B cell (primary cell): ENCODE measurements around the gene TRMO. TPM values are rescaled to one million over a fixed set of nuclear protein-coding genes. Genes with fewer than 3 reads are reported as not detected.

Experiments used
- ATAC-seq: fragments of 200-7000 bp; cut with Tn5 transposase; one replicate; pipeline ENCODE4 v1.10.0; 2021; ENCODE audit warnings: low read depth, mild to moderate bottlenecking, moderate number of reproducible peaks, moderate library complexity
- CTCF ChIA-PET: fragments of 350-600 bp; sonication (Branson Sonifier 250); formaldehyde crosslinking; loops from one replicate; lab custom pipeline; 2021; ENCODE audit warnings: antibody characterized with exemption, inconsistent platforms; lab: Charles Lee
- POLR2A ChIA-PET: fragments of 350-600 bp; sonication (Branson Sonifier 250); formaldehyde crosslinking; loops from one replicate; lab custom pipeline; 2021; ENCODE audit warnings: antibody characterized with exemption; lab: Charles Lee
- DNase-seq: peaks from one replicate; pipeline ENCODE4 v3.0.0; 2013
- H2AFZ ChIP-seq: 2 replicates; pipeline ENCODE4 v1.6.1; 2012; ENCODE audit warnings: mild to moderate bottlenecking, low read depth, low read length; ENCODE audit not compliant: insufficient read depth, poor library complexity, severe bottlenecking
- H3K27ac ChIP-seq, 2 donors: 1 replicate in 1 of 2; 2 replicates in 1 of 2; pipeline ENCODE4 v1.5.1; 2012 to 2013; ENCODE audit warnings: low read length in 2 of 2, mild to moderate bottlenecking in 2 of 2, moderate library complexity in 1 of 2
- H3K27me3 ChIP-seq, 4 experiments: fragments of 200-600 bp in 1 of 4; sonication (generic) in 1 of 4; replicated peaks in 1 of 4; 1 replicate in 2 of 4; 2 replicates in 2 of 4; pipeline versions ENCODE4 v1.6.1 to v1.7.0; 2013 to 2016; ENCODE audit warnings: low read length in 3 of 4, mild to moderate bottlenecking in 2 of 4, mixed read lengths in 1 of 4, moderate library complexity in 1 of 4; ENCODE audit not compliant: insufficient read depth in 4 of 4, control insufficient read depth in 3 of 4; ENCODE audit errors: control extremely low read depth in 1 of 4
- H3K36me3 ChIP-seq, 2 experiments: replicated peaks in 1 of 2; 1 replicate in 1 of 2; 2 replicates in 1 of 2; pipeline versions ENCODE4 v1.6.1 to v1.7.1; 2013; ENCODE audit warnings: low read length in 1 of 2; ENCODE audit not compliant: insufficient read depth in 2 of 2, control insufficient read depth in 1 of 2; ENCODE audit errors: control extremely low read depth in 1 of 2, extremely low read depth in 1 of 2
- H3K4me1 ChIP-seq, 2 donors: fragments of 200-600 bp in 1 of 2; sonication (generic) in 1 of 2; 1 replicate in 1 of 2; 2 replicates in 1 of 2; pipeline versions ENCODE4 v1.5.1 to v1.6.1; 2013 to 2017; ENCODE audit warnings: low read length in 2 of 2; ENCODE audit not compliant: control insufficient read depth in 2 of 2, insufficient read depth in 2 of 2
- H3K4me2 ChIP-seq: replicated peaks from 2 replicates; pipeline ENCODE3; 2012; ENCODE audit warnings: mild to moderate bottlenecking, low read depth, low read length; ENCODE audit not compliant: poor library complexity, severe bottlenecking
- H3K4me3 ChIP-seq, 5 experiments: fragments of 200-600 bp in 1 of 5; sonication (generic) in 1 of 5; 1 replicate in 3 of 5; 2 replicates in 2 of 5; pipeline versions ENCODE4 v1.5.1 to v1.7.0; 2011 to 2016; ENCODE audit warnings: low read length in 4 of 5, mild to moderate bottlenecking in 4 of 5, low read depth in 2 of 5, control low read depth in 1 of 5, moderate library complexity in 1 of 5; ENCODE audit not compliant: insufficient read depth in 1 of 5; ENCODE audit errors: control extremely low read depth in 1 of 5, extremely low read depth in 1 of 5
- H3K79me2 ChIP-seq: fragments of 200-600 bp; sonication (generic); one replicate; pipeline ENCODE4 v1.6.0; 2016; ENCODE audit warnings: low read length; ENCODE audit not compliant: control insufficient read depth, insufficient read depth
- H3K9ac ChIP-seq: fragments of 200-600 bp; sonication (generic); 2 replicates; pipeline ENCODE4 v1.6.1; 2017; ENCODE audit warnings: mild to moderate bottlenecking, low read length, moderate library complexity
- H3K9me3 ChIP-seq, 3 donors: one replicate each; pipeline versions ENCODE4 v1.6.1 to v1.7.1; 2013; ENCODE audit warnings: low read length in 2 of 3; ENCODE audit not compliant: control insufficient read depth in 2 of 3, insufficient read depth in 1 of 3; ENCODE audit errors: control extremely low read depth in 1 of 3
- H4K20me1 ChIP-seq: 2 replicates; pipeline ENCODE4 v1.6.0; 2012; ENCODE audit warnings: mild to moderate bottlenecking, low read length; ENCODE audit not compliant: insufficient read depth, control insufficient read depth, poor library complexity, severe bottlenecking
- H3K27ac Mint-ChIP-seq: one replicate; pipeline ENCODE4 v1.8.0; 2021; ENCODE audit warnings: mixed read lengths
- H3K27me3 Mint-ChIP-seq: one replicate; pipeline ENCODE4 v1.8.0; 2021; ENCODE audit warnings: mixed read lengths
- H3K4me1 Mint-ChIP-seq: one replicate; pipeline ENCODE4 v1.8.0; 2021; ENCODE audit warnings: mixed read lengths
- H3K4me3 Mint-ChIP-seq: one replicate; pipeline ENCODE4 v1.8.0; 2021; ENCODE audit warnings: mixed read lengths
- H3K9me3 Mint-ChIP-seq: one replicate; pipeline ENCODE4 v1.8.0; 2022; ENCODE audit warnings: mixed read lengths; ENCODE audit not compliant: insufficient read depth
- EZH2 ChIP-seq: IDR thresholded peaks from 2 replicates; pipeline ENCODE4 v1.6.1; 2012; ENCODE audit warnings: borderline replicate concordance, low read depth, mild to moderate bottlenecking, moderate library complexity, low read length; ENCODE audit not compliant: insufficient read depth, poor library complexity, severe bottlenecking
- WGBS: methylation state at CpG from one replicate; pipeline ENCODE4 v1.1.5; 2013; ENCODE audit warnings: missing lambda C conversion rate; ENCODE audit not compliant: insufficient coverage; 5-methylcytosine and 5-hydroxymethylcytosine counted together
- intact Hi-C: fragments of 100-400 bp; cut with micrococcal nuclease; formaldehyde crosslinking; loops from one replicate; pipeline ENCODE4 v1.10.0; 2022
- polyA plus RNA-seq: library from polyadenylated mRNA; depleted of rRNA; stranded (reverse); fragments of >200 nt; gene quantifications from 2 replicates; pipeline ENCODE4 v1.2.3, GENCODE V29; 2012
- total RNA-seq, 2 donors: library from RNA; stranded (reverse); fragments of 120-200 nt in 1 of 2; gene quantifications; 1 replicate in 1 of 2; 2 replicates in 1 of 2; pipeline versions ENCODE4 v1.2.3 to v1.2.4, GENCODE V29; 2013 to 2022
- TF ChIP-seq, protein P1 (sequence below): fragments of 200-600 bp; IDR thresholded peaks from one replicate; pipeline ENCODE4 v1.8.0; 2022; ENCODE audit warnings: antibody characterized with exemption, mild to moderate bottlenecking

TRMO gene
- total and polyA plus RNA-seq, 2 donors (not counting 1 experiment from before 2014, with no cell fraction given) = 16.9 to 42.3 TPM

DNA sequence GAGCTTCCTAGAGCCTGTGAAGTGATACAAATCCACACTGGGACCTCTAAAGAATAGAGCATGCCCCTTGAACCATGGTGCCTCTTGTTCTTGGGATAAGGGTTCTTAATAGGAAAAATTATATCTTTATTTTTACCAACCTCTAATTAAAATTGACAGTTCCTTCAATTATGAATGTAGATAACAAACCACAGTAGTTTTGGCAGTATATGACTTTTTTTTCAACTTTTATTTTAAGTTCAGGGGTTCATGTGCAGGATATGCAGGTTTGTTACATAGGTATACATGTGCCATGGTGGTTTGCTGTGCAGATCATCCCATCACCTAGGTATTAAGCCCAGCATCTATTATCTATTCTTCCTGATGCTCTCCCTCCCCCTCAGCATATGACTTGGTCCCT is 14.7 kb upstream of the TRMO start:
- ATAC-seq (no peak), DNase-seq (no peak)
- H3K9ac ChIP-seq = no peak overlapping the region
- H2AFZ ChIP-seq = no peak overlapping the region
- Mint-ChIP-seq H3K4me1 (peaks cover 6% of the 10 kb centered on the region), H3K27ac (no peak overlapping the region), H3K27me3 (peaks cover 23% of the 10 kb centered on the region), H3K9me3 (no peaks in the 10 kb centered on the region), H3K4me3 (no peak overlapping the region)
- H3K27ac ChIP-seq = no peak overlapping the region
- no peak for TF ChIP-seq EZH2
- TF ChIP-seq, protein P1, sequence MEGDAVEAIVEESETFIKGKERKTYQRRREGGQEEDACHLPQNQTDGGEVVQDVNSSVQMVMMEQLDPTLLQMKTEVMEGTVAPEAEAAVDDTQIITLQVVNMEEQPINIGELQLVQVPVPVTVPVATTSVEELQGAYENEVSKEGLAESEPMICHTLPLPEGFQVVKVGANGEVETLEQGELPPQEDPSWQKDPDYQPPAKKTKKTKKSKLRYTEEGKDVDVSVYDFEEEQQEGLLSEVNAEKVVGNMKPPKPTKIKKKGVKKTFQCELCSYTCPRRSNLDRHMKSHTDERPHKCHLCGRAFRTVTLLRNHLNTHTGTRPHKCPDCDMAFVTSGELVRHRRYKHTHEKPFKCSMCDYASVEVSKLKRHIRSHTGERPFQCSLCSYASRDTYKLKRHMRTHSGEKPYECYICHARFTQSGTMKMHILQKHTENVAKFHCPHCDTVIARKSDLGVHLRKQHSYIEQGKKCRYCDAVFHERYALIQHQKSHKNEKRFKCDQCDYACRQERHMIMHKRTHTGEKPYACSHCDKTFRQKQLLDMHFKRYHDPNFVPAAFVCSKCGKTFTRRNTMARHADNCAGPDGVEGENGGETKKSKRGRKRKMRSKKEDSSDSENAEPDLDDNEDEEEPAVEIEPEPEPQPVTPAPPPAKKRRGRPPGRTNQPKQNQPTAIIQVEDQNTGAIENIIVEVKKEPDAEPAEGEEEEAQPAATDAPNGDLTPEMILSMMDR = no peak
- ChIA-PET POLR2A (no interaction called here), CTCF (interaction anchor here (0.9 to 1.5 kb wide), 3 partner anchors 11 to 17 kb away, joined by 3 to 4 read pairs (median 4); no protein-coding TSS in a partner anchor)
- intact Hi-C loops = no loop called here
- no peaks in the 10 kb centered on the region for H3K79me2 ChIP-seq
- H4K20me1 ChIP-seq = no peaks in the 10 kb centered on the region
- H3K4me2 ChIP-seq = no peak overlapping the region
- H3K9me3 ChIP-seq = no peaks in the 10 kb centered on the region
- peaks cover 3 to 6% of the 10 kb centered on the region in 2 donors for H3K4me1 ChIP-seq
- H3K36me3 ChIP-seq = no peaks in the 10 kb centered on the region
- peaks cover 0 to 11% (median 4%) of the 10 kb centered on the region in 4 experiments for H3K27me3 ChIP-seq
- H3K4me3 ChIP-seq = no peak overlapping the region

DNA sequence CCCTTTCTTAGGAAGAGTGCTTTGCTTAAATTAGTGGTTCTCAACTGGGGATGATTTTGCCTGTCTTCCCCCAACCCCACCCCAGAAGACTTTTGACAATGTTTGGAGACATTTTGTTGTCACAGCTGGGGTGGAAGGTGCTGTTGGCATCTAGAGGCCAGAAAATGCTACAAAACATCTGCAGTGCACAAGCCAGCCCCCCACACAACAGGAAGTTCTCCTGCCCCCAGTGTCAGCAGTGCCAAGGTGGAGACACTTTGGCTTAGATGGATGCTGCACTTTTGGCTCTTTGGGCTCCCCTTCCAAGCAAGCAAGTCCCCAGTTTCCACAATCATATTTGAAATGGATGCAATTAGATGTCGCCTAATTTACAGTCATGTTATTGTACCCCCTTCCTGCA is 13.0 kb upstream of the TRMO start:
- CTCF ChIA-PET = interaction anchor here (0.7 to 0.9 kb wide), 2 partner anchors 9 to 19 kb away, joined by 3 to 4 read pairs; no protein-coding TSS in a partner anchor
- H3K9me3 Mint-ChIP-seq = no peaks in the 10 kb centered on the region
- no peak overlapping the region for H3K4me2 ChIP-seq
- H3K4me3 Mint-ChIP-seq = no peak overlapping the region
- H3K36me3 ChIP-seq = no peaks in the 10 kb centered on the region
- peaks cover 0 to 11% (median 4%) of the 10 kb centered on the region in 4 experiments for H3K27me3 ChIP-seq
- H3K79me2 ChIP-seq = no peaks in the 10 kb centered on the region
- H2AFZ ChIP-seq = no peak overlapping the region
- DNase-seq (no peak), ATAC-seq (no peak)
- POLR2A ChIA-PET = interaction anchor here (0.5 kb wide), 1 partner anchor 97 kb away, joined by 3 read pairs; no protein-coding TSS in a partner anchor
- WGBS = no CpG with 5 or more reads among the region's 1 CpG
- no peak overlapping the region for H3K9ac ChIP-seq
- H3K27ac Mint-ChIP-seq = no peak overlapping the region
- H3K4me1 ChIP-seq = peaks cover 3 to 6% of the 10 kb centered on the region in 2 donors
- intact Hi-C loops = no loop called here
- no peaks in the 10 kb centered on the region for H4K20me1 ChIP-seq
- no peak overlapping the region for H3K4me3 ChIP-seq
- no peak for TF ChIP-seq EZH2
- TF ChIP-seq, protein P1 = no peak
- no peak overlapping the region for H3K27ac ChIP-seq
- H3K9me3 ChIP-seq = no peaks in the 10 kb centered on the region
- H3K4me1 Mint-ChIP-seq = peaks cover 8% of the 10 kb centered on the region
- peaks cover 22% of the 10 kb centered on the region for H3K27me3 Mint-ChIP-seq
